Activated CD4-positive, CD25-positive, alpha-beta regulatory T cell treated with anti-CD3 and anti-CD28 coated beads, Interleukin-2, amount 50 U/mL, for 24 hours (primary cell): Measurements from ENCODE around the gene GLCE.
"Not testable (repeated sequence)": the region's sequence is repeated elsewhere in the genome, so short reads cannot be mapped to it uniquely, and the experiment has no call there.

Source experiments
- ATAC-seq, 2 donors: fragments of 150-1000 bp; cut with Tn5 transposase; one replicate each; pipeline ENCODE4 v1.10.0; 2021; ENCODE audit warnings: mild to moderate bottlenecking in 1 of 2, moderate library complexity in 1 of 2

Gene GLCE

DNA sequence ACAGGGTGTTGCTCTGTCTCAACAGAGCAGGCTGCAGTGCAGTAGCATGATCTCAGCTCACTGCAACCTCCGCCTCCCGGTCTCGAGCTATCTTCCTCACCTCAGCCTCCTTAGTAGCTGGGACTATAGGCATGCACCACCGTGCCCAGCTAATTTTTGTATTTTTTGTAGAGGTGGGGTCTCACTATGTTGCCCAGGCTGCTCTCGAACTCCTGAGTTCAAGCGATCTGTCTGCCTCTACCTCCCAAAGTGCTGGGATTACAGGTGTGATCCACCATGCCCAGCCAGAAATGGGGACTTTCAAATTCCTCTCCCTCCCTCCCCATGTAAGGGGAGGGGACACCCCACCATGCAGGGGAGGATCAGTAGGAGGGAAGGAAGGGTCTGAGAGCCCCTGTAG is 141.7 kb downstream of the GLCE start:
- not testable (repeated sequence) for ATAC-seq

DNA sequence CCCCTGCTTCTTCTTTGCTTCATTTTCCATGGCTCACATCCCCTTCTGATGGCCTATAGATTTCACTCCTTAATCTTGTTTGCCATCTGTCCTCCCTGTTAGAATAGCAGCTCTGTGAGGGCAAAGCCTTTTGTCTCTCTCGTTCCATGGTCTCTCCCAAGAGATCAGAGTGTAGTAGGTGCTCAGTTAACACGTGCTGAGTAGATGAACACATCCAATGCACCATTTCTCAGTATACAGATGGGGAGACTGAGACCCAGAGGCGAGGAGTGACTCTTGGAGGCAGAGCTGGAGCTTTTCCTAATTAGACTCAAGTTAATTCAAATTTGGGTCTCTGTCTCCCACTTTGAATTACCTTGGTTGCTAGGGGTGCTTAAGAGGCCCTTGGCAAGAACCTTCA is 142.5 kb downstream of the GLCE start:
- ATAC-seq, result no peak

DNA sequence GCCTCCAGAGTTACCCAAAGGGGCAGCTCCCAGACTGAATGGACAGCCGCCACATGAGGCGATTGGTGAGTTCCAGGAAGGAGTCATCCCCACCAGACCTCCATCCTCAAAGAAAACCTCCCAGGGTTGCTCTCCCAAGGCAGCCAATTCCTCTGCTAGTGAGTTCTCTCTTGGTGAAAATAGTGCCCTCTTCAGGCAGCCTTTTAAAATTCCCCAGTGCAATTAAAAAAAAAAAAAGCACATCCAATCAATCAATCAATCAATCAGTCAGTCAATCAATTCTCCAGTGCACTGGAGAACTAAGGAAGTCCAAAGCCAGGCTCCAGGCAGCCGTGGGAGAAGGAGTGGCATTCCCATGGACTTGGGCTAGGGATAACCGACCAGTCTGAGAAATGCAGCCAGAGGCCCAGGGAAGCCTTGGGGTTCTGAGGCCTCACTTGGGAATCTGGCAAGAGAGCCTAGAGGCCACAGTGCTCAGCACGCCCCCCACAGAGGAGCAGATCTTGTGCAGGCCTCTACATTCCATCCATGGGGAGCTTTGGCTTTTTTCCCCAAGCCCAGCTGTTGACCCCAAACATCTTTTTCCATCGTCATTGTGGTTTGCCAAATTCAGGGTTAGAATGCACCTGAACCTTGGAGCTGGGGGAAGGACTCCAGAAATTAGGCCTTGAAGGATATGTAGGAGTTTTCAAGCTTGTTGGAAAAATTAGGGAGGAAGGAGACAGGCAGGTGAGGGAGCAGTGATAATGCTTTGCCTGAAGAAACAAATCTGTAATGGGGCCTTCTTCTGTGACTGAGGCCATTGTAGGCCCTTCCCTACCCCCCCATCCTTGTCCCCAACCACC is 143.1 kb downstream of the GLCE start:
- no peak for ATAC-seq

DNA sequence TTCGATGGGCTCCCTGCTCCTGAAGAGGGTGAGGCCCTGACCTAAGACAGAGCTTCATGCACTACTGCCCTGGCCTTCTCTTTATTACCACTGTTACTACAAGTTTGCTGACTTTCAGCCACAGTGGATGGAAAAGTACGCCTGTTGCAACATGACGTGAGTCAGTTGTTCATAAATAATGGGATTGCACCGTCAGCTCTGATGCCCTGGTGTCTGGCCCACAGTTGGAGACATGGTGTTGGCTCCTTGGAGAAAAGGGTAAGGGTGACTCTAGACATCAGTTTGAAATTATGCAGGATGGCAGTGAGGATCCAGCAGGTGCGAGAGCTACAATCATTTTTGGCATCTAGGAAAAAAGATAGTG is 143.7 kb downstream of the GLCE start:
- no peak for ATAC-seq

DNA sequence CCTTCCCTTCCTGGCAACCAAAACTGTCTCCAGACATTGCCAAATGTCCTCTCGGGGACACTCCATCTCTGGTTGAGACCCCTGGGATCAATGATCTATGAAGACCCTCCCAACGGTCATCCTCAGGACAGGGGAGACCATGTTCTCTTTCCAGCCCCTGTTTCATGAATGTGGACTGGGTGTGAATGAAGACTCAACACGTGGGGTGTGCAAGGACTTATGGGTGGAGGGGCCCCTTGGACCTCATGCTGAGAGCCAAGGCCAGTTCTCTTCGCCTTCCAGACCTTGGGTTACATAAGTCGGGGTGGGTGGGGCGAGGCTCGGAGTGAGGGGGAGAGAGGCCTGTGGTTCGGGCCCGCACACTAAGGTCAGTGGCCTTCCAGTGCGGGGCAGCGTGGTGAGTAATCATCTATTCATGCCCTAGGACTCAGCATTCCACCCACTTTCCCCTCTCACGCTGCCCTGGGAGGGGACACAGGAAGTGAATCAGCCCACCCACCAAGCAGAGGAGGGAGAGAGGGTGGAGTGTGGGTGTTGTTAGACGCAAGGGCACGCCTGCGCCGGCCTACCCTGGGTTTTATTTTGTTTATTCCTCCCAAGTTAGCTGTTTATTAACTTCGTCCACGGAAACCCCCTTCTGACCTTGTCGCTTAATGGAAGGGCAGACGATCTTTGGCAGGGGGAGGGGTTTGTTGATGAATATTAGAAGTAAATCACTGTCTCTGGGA is 144.9 kb downstream of the GLCE start:
- no peak for ATAC-seq

DNA sequence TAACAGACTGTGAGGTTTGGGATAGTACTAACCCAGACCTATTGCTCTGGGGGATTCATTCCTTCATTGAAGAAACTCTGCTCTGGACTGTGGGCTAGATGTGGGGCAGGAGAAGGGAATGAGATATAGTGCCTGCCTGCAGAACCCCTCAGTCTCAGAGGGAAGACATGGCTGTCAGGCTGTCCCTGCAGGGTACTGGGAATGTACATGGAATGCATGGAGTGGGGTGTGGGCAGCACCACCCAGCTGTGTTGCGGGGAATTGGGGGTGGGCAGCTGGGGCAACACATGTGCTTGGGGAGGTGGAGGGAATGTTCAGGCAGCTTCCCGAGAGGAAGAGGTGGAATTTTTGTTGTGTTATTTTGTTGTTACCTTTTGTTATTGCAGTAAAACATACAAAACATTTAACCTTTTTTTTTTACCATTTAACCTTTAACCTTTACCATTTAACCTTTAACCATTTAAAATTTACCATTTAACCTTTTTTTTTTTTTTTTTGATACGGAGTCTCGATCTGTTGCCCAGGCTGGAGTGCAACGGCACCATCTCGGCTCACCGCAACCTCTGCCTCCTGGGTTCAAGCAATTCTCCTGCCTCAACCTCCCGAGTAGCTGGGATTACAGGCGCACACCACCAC is 145.6 kb downstream of the GLCE start:
- ATAC-seq, result no peak

DNA sequence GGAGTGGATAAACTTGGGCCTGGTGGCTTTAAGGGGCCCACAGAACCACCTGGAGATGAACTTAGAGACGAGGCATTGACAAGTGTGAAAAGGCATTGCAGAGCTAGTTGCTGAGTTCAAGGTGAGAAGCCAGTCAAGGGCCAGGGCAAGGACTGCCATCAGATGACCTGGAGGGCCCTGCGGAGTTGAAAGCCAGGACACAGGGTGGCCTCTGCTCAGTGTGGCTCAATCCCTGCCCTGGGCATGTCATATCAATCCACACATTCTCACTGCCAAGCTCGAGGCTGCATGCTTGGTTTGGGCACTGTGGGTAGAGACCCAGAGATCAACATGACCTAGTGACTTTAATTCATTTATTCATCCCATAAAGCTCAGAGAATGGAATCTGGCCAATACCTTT is 147.5 kb downstream of the GLCE start:
- ATAC-seq, result no peak

DNA sequence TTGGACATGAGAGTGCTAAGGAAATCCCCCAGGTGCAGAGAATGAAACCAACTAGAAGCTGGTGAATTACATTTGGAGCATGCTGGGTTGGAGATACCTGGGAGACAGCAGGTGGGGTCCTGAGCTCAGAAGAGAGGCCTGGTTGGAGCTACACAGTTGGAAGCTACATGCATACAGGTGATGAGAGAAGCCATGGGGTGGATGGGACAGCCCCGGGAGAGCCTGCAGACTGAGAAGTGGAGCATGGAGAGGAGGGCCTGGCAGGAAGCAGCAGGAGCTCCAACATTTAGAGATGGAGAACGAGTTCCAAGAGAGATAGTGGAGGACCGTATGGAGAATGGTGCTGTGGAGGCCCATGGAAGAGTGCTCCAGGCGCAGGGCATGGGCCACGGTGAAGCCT is 148.5 kb downstream of the GLCE start:
- ATAC-seq, result no peak

DNA sequence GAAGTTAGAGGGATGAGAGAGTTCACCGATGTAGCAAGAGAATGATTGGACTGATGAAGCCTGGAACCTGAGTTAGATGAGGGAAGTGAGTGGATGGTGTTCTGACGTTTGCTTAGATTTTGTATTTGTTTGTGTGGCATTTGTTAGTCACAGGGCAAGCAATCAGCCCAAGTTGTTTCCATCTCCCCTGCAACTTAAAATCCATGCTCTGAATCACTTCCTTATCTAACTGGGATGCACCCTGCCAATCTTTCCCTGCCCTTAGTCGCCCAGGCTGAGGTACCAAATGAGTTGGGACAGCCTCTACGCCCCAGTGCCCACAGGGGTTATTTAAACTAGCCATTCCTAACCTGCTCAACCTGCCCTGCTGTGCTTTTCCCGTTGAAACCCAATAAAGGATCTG is 150.9 kb downstream of the GLCE start:
- no peak for ATAC-seq

DNA sequence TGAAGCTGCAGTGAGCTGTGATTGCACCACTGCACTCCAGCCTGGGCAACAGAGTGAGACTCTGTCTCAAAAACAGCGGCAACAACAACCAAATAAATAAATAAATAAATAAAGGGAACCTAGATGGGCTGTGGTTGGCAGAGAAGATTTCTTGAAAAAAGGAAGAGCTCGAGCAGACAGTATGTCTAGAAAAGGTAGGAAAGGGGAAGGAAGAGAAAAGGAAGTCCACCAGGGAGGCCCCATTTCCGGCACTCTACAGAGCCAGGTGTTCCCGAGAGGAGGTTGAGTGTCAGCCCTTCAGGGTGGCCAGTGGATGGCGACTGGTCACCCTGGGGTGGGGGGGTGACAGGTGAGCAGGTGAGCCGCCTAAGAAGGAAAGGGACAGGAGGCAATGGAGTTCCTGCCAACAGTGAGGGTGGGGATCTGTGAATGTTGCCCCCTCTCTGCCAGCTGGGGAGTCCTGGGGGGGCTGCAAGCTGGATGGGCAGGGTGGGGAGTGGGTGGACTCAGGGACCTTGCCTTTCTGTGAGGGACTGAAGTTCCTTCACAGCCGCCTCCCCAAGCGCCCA is 153.1 kb downstream of the GLCE start:
- ATAC-seq, result no peak

DNA sequence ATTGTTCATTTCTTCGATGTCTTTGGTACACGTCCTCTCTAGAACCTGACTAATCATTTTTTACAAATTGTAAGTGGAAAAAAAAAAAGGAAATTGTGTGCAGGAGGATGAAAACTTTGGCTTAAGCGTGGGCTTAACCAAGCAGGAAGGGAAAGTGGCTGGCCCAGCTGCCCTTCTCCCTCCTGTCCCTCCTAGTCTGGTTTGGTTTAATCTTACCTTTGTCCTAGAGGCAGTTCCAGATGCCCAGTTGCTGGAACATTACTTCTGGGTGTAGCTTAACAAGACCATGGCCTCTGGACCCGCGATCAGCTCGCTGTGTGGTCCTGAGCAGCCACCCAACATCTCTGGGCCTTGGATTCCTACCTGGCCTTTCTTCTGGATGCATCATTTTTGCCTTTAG is 153.7 kb downstream of the GLCE start:
- no peak for ATAC-seq

DNA sequence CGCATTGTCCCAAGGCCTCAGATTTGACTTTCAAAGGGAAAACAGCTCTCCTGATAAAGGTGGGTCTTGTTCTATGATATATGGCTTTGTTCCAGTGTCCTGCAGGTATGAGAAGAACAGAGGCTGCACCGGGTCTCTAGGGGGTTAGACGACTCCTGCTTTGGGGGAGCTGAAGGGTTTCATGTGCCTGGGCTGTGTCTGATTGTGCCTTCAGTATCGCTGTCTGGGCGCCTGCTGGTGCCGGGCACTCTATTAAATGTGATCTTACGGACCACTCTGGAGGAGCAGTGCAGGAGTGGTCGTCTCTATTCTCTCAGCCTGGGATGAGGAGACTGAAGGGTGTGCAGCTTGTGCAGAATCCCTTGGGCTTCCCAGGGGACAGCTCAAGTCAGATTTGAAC is 154.3 kb downstream of the GLCE start:
- no peak for ATAC-seq

DNA sequence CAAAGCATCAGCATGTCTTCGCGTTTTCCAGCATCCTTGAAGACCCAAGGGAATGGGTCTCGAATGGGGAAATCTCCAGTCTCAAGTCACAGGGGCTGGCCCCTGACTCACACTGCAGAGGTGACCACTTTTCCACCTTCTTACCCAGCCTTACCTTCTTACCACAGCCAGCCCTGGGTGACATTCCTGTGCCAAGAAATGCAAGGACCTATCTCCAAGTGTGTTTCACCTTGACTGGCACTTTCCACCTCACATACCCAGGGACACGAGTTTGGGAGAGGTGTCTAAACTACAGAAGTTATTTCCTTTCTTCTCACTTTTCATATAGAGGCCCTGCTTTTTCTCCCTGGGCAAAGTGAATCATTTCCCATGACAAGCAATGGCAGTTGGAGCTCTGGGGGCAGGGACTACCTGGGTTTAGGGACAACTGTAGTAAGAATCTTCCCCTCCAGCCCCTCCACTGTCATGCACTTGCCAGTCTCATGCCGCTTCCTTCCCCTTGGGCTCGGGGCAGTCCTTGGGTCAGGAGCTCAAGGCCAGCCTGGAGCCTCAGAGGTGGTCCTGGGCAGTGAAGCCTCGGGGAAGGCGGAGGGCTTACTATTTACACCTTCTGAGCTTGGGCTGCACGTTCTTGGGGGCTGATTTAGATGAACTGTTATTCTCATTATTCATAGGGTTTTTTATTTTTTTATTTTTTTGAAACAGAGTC is 155.1 kb downstream of the GLCE start:
- no peak for ATAC-seq

DNA sequence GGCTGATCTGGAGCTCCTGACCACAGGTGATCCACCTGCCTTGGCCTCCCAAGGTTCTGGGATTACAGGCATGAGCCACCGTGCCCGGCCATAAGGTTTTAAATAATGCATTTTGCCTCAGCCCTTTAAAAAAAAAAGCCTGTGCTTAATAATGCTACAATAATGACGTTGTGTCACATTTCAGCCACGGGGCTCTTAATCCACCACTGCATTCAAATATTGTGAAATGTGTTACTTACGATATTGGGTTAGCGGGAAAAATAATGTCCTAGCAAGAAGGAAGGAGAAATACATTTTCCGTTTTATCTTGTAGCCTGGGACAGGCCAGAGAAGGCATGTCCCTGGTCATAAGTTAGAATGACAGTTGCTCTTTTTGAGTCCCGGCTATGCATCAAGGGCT is 155.9 kb downstream of the GLCE start:
- ATAC-seq, result no peak

DNA sequence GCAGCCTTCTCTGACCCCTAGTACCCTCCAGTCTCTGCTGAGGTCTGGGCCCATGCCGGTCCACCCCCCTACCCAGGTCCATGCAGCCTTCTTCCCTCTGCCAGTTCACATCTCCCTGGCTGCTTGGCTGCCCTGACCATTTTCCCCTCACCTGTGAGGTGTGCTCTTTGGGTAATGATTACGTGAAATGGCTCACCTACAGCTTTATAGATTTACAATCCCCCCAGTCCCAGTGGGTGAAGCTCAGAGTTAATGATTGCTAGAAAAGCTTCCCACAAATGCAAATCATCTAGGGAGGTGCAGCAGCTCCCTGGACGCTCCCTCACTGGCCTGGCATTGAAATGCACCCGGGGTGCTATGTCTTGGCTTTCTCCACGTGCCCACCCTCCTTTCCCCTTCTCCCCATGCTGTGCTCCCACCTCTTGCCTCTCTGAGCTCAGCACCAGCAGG is 157.0 kb downstream of the GLCE start:
- ATAC-seq, result no peak

DNA sequence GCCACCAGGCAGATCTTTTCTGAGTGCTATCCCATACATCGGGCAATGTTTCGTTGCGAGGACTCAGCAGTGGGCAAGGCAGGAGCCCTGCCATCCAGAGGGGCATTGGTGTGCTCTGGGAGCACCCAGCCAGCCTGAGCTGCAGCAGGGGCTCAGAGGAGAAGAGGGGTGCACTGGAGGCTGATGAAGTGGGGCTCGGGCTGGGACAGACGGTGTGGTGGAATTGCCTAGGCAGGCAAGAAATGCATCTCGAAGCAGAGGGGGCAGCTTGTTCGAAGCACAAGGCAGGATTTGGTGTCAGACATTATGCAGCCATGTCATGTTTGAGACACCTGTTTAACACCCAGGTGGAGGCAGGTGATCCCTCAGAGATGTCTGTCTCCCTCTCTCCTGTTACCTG is 157.6 kb downstream of the GLCE start:
- ATAC-seq, result no peak

DNA sequence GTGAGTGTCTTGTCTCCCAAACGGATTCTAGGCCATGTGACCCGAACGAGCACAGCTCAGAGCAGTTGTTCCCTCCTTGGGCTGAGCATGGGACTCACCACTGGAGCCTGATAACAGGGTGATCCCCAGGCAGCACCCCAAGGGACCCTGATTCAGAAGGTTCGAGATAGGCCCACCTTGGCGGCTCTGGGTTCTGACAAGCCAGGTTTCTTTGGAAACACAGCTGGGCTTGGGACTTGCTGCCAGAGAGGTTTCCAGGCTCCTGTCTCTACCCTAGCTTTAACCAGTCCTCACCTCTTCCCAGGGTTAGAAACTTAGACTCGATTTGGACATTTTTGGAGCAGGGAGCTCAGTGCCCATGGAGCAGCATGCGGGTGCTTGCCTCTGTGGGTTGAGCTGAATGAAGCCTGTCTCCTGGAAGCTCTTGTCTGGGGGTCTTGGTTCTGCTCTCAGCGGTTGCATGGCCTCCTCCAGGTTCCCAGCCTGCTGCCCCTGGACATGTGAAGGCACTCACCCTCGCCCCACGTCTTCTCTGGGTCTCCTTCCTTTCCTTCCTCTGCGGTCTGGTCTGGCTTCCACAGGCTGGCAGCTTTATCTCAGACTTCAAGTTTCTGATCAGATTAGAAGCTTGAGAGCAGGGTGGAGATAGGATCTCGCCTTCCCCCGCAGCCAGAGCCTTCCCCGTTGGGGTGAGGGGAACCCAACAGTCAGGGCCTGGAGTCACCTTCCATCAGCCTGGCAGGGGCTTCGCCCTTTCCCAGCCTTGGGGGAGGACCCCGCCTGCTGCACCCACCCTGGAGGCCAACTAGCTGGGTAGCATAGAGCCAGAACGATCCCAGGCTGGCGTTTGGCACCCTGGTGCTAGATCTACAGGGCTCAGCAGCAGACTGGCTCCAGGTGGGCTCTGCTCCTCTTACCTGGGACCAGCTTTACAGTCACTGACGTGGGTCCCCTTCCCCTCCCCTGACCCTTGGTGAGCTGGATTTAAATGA is 159.2 kb downstream of the GLCE start:
- ATAC-seq, result no peak

DNA sequence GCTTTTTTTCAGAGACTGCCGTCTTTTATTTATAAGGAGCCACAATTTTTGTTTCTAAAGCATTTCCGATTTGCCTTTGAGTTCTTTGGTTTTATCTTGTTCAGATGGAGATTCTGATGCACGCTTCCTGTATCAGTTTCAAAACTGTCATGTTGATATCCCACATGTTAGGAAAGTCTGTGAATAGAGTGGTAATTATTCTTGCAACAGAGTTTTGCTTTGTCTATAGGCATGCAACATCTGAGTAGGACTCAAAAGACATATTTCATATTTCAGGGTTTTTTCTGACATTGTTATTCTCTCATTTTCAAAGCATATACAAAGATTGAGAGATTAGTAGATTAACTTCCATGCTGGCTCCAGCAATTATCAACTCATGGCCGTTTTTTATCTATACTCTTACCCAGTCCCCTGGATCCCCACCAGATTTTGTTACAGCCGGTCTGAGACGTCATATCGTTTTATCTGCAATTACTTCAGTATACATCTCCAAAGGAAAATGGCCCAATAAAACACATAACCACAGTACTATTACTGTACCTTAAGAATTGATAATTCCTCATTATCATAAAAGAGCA is 160.6 kb downstream of the GLCE start:
- ATAC-seq, result no peak
